ENCODE measurements around the gene RNF213.

Gene RNF213

GRCh38 chr17:80428796-80429195 is 168.1 kb downstream of the RNF213 start:
- no peak for DNase-seq (ENCODE audit: low read depth)
- no peak for TF ChIP-seq CTCF (conservative IDR thresholded peaks at IDR 0.05; ENCODE audit: low read depth, low read length)
- no peak overlapping the region for H3K4me3 ChIP-seq (ENCODE audit: low read depth, low read length)

- TF ChIP-seq CTCF (conservative IDR thresholded peaks at IDR 0.05; ENCODE audit: low read depth, low read length), result no peak
- DNase-seq (ENCODE audit: low read depth), result no peak
- no peak overlapping the region for H3K4me3 ChIP-seq (ENCODE audit: low read depth, low read length)
Observed at GRCh38 chr17:80429356-80430275, 169.0 kb downstream of the RNF213 start.

DNA sequence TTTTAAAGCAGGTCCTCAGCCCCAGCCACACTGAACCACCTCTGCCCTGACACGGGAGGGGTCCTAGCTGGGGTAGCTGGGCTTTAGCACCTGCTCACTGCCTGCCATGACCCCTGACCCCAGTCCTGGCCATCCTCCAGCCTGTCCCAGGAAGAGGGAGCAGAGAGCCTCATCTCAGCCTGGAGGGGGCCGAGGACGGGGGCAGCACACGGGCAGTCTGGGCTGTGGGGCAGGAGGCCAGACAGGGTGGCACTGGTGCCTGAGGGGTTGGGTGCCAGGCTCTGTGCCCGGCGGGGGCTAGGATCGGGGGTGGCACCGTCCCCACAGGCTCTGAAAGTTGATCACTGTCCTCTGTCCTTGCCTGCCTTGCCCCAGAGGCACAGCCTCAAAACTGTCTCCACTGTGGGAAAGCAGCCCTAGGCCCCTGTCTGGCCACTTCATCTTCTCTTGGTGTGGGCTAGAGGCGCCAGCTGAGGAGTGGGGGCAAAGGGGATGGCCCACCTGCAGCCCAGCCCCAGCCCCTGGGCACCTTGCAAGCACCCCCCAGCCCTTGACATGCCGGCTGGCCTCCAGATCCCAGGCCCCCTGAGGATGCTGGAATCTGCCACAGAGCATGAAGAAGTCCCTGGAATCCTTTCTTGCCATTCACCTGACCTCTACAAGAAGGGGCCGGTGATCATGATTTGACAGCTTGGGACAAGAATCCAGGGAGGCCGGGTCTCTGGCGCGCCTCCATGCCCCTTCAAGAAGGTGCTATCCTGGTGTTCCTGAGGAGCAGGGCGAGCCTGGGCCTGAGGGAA is 170.0 kb downstream of the RNF213 start:
- DNase-seq (ENCODE audit: low read depth), result no peak
- no peak for TF ChIP-seq CTCF (conservative IDR thresholded peaks at IDR 0.05; ENCODE audit: low read depth, low read length)
- H3K4me3 ChIP-seq (ENCODE audit: low read depth, low read length), result no peak overlapping the region

DNA sequence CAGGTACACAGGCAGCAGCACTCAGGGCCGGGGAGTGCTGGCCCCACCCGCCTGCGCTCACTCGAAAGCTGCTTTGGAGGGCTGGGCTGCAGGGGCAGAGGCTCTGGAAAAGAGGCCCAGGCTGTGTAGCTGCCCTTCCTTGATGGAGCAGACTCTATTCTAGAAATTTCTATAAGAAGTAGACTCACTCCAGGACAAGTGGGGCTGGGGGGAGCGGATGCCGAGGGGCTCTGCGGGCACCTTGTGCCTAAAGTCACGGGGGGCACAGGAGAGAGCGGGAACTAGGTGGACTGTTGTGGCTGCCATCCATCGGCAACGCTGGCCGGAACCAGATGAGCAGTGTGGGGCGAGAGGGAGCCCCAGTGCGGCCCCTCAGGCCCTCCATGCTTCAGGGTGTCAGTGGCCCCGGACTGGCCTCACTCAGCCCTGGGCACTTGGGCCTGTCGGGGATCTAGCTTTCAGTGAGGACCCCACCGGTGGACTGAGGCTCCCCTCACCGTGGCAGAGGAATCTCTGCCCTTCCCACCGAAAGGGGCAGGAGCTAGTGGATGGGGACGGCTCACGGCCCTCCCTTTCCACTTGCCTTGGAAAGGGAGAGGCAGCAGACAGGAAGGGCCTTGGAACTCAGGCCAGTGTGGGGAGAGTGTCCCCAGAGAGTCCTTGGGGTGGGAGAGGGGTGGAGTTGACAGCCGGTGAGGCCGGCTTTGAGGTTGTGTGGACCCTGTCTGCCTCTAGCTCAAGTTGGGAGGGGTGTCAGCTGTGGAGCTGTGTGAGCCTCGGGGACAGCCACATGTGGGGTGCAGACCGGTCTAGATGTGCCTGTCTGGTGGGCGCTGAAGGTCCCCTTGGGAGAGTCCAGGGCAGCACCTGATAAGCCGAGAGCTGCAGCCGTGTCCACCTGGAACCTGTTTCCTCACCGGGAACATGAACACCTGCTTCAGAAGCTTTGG is 170.9 kb downstream of the RNF213 start:
- DNase-seq (ENCODE audit: low read depth), result no peak
- TF ChIP-seq CTCF (conservative IDR thresholded peaks at IDR 0.05; ENCODE audit: low read depth, low read length), result no peak
- no peak overlapping the region for H3K4me3 ChIP-seq (ENCODE audit: low read depth, low read length)

DNA sequence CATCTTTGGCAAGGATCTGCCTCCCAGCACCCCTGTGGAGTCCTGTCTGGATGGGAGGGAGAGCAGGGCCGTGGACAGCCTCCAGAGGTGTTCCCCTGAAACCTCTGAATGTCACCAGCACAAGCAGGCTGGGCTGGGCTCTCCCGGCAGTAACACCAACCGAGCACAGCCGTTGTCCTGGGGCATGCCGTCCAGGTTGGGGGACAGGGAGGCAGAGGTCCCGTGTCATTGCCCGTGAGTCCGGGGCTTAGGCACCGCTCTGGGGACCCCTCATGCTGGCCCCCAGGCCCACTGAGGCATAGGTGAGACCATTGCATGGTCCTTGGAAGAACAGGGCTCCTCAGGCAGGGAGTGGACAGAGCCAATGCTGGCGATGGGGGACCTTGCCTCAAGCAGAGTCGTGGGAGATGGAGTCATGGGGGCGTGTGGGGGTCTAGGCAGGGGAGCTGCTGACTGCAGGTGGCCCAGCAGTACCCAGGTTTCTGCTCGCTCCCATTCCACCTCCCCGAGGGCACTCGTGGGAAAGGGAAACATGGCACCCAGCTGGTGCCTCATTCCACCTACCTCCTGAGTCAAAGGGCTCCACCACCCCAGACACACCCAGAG is 171.8 kb downstream of the RNF213 start:
- TF ChIP-seq CTCF (conservative IDR thresholded peaks at IDR 0.05; ENCODE audit: low read depth, low read length), result no peak
- no peak for DNase-seq (ENCODE audit: low read depth)
- no peak overlapping the region for H3K4me3 ChIP-seq (ENCODE audit: low read depth, low read length)

- no peak for TF ChIP-seq CTCF (conservative IDR thresholded peaks at IDR 0.05; ENCODE audit: low read depth, low read length)
- DNase-seq (ENCODE audit: low read depth), result no peak
- no peak overlapping the region for H3K4me3 ChIP-seq (ENCODE audit: low read depth, low read length)
Observed at GRCh38 chr17:80432961-80433550, 172.4 kb downstream of the RNF213 start.
